AG09319 (cell line): ENCODE results near the gene KDM5C.

ENCODE experiments used
- DNase-seq: peaks from one replicate; pipeline ENCODE4 v3.0.0-alpha.2; 2010; ENCODE audit warnings: low read depth; ENCODE audit errors: extremely low read depth
- CTCF ChIP-seq: IDR thresholded peaks from 2 replicates; pipeline ENCODE4 v1.5.1; 2011; ENCODE audit warnings: low read depth, mild to moderate bottlenecking, inconsistent platforms, low read length, moderate library complexity

The KDM5C gene

GRCh38 chrX:53223955-53224859 is 800 bp downstream of the KDM5C start:
- no peak for TF ChIP-seq CTCF
- no peak for DNase-seq

- DNase-seq, result no peak
- TF ChIP-seq CTCF, result no peak; the same call in 1 of the 2 replicates
Measured at GRCh38 chrX:53223068-53223693, 1.8 kb downstream of the KDM5C start.

GRCh38 chrX:53211391-53211978 is 13.5 kb downstream of the KDM5C start:
- no peak for TF ChIP-seq CTCF
- DNase-seq, result no peak

- no peak for DNase-seq
- no peak for TF ChIP-seq CTCF
Measured at GRCh38 chrX:53196678-53197077, 28.3 kb downstream of the KDM5C start.

GRCh38 chrX:53195401-53195800 is 29.6 kb downstream of the KDM5C start:
- TF ChIP-seq CTCF, result no peak
- no peak for DNase-seq

- no peak for TF ChIP-seq CTCF
- DNase-seq, result no peak
Measured at GRCh38 chrX:53194308-53194707, 30.7 kb downstream of the KDM5C start.

- DNase-seq, result no peak
Measured at GRCh38 chrX:53193093-53193492, 31.9 kb downstream of the KDM5C start.

More at GRCh38 chrX:53193093-53193492, 31.9 kb downstream of the KDM5C start:
- TF ChIP-seq CTCF, result no peak
